Body of pancreas (tissue), 4 donors: ENCODE measurements around the gene KIAA0930.

ENCODE experiments used
- POLR2A ChIP-seq, 3 donors: fragments of 450-650 bp; IDR thresholded peaks; one replicate each; pipeline ENCODE4 v1.6.1; 2016; ENCODE audit warnings: antibody characterized with exemption in 3 of 3, mild to moderate bottlenecking in 2 of 3
- TF ChIP-seq, protein P1 (sequence below), 7 experiments: fragments of 450-650 bp in 4 of 7; fragments of 200-600 bp in 3 of 7; sonication (generic) in 3 of 7; IDR thresholded peaks; one replicate each; pipeline ENCODE4 v1.5.1; 2016 to 2019; ENCODE audit warnings: antibody characterized with exemption in 7 of 7

DNA sequence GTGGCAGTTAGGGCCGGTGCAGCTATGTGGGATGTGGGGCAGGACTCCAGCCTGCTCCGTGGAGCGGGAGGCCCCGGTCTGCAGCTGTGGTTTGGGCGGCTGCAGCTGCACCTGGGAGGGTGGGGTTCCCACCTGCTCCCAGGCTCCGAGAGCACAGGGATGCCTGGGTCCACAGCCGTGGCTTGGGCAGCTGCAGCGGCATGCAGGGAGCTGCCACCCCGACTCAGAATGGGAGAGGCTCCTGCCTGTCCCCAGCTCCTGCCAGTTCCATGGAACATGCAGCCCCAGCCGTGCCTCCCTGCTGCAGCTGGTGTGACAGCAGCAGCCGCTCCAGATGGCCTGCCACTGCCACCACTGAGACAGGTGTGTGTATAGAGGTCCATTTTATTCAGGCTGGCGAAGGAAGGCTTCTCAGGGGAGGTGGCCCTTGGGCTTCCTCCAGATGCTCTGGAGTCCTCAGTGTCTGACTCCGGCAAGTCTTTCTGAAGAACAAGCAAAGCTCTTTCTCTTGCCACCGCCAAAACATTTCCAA lies 22.3 kb upstream of the KIAA0930 start:
- TF ChIP-seq, protein P1, sequence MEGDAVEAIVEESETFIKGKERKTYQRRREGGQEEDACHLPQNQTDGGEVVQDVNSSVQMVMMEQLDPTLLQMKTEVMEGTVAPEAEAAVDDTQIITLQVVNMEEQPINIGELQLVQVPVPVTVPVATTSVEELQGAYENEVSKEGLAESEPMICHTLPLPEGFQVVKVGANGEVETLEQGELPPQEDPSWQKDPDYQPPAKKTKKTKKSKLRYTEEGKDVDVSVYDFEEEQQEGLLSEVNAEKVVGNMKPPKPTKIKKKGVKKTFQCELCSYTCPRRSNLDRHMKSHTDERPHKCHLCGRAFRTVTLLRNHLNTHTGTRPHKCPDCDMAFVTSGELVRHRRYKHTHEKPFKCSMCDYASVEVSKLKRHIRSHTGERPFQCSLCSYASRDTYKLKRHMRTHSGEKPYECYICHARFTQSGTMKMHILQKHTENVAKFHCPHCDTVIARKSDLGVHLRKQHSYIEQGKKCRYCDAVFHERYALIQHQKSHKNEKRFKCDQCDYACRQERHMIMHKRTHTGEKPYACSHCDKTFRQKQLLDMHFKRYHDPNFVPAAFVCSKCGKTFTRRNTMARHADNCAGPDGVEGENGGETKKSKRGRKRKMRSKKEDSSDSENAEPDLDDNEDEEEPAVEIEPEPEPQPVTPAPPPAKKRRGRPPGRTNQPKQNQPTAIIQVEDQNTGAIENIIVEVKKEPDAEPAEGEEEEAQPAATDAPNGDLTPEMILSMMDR (IDR thresholded peaks at IDR 0.05), result no peak
- TF ChIP-seq POLR2A (IDR thresholded peaks at IDR 0.05), result no peak
